HG03432 (cell line): Measurements from ENCODE around the gene MICA.
A peak's percentile ranks its signal among the peaks of the same experiment; 100 is the strongest.
"Not testable (repeated sequence)": the region's sequence is repeated elsewhere in the genome, so short reads cannot be mapped to it uniquely, and the experiment has no call there.

Experiments
- ATAC-seq: cut with Tn5 transposase; IDR thresholded peaks from one replicate; pipeline ENCODE4 v1.9.1; 2021; ENCODE audit warnings: mild to moderate bottlenecking, moderate library complexity; ENCODE audit not compliant: unreplicated experiment

MICA gene

DNA sequence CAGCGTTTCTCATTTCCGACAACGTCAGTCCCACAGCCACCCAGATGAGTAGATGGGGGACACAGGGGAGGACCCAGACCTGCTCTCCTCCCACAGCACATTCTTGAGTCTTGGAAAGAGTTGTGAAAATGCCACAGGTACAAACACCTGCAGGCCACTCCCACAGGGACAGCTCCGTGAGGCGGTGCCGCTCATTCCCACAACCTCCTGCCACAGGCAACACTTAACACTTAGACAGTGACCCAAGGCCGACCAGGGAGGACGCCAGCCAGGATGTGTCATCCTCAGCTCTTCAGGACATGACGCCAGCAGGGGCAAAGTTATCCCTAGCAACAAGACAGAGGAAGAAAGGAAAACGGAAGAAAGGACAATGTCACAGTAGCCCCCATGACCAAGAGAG lies 23.5 kb upstream of the MICA start:
- ATAC-seq = no peak

DNA sequence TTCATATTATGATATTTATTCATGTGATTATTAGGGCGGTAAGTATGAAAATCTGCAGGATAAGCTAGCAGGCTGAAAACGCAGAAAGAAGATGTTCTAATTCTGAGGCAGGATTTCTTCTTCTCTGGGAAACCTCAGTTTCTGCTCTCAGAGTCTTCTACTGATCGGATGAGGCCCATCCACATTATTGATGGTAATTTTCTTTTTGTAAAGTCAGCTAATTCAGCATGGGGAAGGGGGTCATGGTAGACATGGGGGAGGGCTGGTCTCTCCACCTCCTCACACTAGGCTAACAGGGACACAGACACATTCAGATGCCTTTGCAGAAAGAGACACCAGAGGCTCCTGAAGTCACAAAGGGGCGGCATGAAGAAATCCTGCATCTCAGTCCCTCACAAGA lies 21.7 kb upstream of the MICA start:
- ATAC-seq = no peak

- no peak for ATAC-seq
These were observed 20.2 kb upstream of the MICA start for GRCh38 chr6:31383149-31383548.

DNA sequence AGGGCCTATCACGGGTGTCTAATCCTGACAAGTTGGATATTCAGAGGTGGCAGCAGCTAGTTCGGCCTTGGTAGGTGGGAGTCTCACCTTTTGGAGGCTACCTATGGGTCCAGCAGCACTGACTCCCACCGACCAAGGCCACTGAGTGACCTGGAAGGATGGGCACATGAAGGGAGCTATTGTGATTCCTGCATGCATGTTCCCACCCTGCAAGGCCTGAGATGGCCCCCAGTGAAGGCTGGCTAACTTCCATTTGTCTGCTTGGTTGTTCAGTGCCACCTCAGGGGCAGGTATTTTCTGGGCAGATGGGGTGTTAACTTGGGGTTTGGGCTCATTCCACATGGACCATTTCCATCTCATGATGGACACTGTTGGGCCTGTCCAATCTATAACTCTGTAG lies 18.4 kb upstream of the MICA start:
- no peak for ATAC-seq

DNA sequence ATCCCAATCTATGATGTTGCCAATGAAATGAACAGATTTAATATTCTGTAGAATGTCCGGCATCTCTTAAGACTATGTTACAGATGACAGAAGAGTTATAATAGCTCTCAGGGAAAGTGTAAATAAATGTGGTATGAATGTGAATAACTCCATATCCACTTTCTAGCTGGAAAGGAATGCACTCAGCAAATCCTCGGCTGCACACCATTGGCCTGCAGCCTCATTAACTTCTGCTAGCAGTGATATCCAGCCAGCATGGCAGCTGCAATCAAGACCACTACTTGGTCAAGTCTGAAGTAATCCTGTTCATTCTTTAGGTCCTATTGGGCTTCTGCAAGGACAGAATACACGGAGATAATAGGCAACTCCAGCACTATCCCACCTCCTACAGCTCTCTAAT lies 17.3 kb upstream of the MICA start:
- ATAC-seq = no peak

- no peak for ATAC-seq
These were observed 16.4 kb upstream of the MICA start for GRCh38 chr6:31386977-31387376.

DNA sequence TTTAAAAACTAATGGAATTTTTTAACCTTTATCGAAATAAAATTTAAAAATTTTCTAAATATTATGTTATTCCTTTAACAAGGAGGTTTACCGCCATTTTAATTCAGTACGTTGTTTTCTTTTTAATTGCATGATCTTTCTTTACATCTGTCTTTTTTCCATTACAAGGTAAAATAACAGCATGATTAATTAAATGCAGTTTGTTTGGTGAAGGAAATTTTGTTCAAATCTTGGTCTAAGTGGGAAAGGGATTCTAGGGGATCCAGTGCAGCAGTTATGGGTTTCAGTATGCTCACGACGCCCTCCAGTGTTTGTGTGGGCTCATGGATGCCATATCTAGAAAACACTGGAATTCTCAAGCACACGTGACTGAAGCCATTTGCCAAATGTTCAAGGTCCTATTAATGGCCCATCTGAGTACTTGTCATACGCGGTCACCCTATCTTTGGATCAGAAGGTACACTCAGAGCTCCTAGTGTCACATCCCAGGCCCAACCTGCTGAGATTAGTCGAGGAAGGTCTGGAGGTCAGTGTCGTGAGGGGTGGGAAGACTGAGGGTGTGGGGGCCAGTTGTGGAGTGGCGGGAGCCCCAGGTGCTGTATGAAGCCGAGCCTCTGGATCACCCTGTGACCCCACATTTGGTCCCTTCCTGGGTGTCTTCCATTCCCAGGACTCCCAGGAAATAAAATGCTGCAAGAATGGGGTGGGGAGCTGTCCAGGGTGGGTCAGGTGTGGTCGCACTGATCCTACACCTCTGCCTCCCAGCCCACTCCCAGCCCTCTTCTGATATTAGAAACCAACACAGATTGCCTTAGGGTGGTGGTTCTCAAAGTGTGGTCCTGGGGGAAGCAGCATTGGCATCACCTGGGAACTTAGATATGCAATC lies 14.2 kb upstream of the MICA start:
- not testable (repeated sequence) for ATAC-seq

- ATAC-seq = not testable (repeated sequence)
These were observed 13.6 kb upstream of the MICA start for GRCh38 chr6:31389802-31390132.

- no peak for ATAC-seq
These were observed 9.5 kb upstream of the MICA start for GRCh38 chr6:31393932-31394331.

DNA sequence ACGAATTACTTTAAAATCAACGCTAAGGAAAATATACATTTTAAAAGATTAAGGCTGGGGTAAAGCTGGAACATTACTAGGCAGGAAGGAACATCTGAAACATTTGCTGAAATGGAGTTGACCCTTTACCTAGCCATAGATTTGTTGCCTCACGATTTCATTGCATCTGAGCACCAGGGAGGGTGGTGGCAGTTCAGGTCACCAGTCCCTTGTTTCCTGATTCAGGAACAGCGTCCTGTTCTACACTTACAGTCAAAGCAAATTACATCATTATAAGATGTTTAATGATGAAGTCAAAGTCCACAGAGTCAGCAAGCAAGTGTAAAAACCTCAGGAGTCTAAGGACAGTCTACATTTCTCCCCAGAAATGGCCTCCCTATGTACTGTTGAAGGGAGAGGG lies 9.0 kb upstream of the MICA start:
- no peak for ATAC-seq

DNA sequence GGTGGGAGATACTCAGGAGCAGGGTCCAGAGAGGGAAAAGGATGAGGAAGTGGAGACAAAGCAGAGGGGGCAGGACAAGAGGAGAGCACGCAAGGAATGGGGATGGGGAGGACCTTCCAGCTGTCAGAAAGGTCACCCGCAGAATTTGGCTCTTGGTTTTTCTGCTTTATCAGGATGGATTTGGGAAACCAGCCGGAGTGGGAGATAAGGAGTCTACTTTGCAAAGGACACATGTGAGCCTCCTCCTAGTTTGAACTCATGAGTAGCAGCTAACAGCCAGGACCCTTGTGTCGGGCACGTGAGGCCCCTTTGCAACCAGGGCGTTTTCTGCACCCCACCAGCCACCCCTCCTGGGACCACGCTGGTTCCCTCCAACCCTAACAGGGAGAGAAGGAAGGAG lies 7.6 kb upstream of the MICA start:
- no peak for ATAC-seq

DNA sequence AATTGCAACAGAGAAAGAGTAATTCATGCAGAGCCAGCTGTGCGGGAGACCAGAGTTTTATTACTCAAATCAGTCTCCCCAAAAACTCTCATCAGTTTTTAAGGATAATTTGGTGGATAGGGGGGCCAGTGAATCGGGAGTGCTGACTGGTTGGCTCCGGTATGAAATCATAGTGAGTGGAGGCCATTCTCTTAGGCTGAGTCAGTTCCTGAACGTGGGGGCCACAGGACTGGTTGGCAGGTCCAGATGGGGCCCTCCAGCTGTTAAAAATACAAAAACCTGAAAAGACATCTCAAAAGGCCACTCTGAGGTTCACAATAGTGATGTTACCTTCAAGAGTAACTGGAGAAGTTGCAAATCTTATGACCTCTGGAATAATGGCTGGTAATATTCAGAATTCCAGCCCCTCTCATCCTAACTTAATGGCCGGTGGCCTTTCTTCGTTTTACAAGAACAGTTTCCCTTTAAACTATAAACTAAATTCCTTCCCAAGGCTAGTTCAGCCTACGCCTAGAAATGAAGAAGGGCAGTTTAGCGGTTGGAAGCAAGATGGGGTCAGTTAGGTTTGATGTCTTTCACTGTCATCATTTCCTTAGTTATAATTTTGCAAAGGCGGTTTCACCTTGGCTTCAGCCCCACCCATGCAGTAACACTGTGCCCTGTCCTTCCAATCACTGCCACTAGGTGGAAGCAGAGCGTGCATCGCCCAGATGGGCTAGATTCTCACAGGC lies 6.8 kb upstream of the MICA start:
- ATAC-seq = no peak

- not testable (repeated sequence) for ATAC-seq
These were observed 6.3 kb upstream of the MICA start for GRCh38 chr6:31397153-31397499.

DNA sequence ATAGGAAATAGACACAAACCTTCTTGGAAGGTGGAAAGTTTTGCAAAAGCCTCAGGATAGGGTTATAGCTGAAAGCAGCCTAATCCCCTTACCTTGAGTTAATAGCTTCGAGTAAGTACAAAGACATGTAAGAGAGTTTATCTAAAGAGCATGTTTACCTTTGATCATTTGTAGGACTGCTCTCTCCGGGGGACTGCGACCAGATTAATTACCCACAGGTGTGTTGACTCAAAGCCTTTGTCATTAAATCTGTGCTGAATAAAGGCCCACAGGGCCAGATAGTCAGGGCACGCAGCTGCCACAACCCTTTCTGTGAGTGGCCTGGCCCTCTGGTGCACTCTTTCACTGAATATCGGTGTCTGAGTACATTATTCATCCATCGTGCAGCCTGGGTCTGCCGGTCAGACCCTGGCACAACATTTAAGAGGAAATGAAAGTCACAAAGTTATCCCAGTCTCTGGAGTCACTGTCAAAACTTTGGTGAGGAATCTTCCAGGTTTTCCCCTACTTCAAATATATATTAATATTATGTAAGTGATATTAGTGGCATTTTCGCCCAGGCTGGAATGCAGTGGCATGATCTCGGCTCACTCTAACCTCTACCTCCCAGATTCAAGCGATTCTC lies 5.4 kb upstream of the MICA start:
- no peak for ATAC-seq

DNA sequence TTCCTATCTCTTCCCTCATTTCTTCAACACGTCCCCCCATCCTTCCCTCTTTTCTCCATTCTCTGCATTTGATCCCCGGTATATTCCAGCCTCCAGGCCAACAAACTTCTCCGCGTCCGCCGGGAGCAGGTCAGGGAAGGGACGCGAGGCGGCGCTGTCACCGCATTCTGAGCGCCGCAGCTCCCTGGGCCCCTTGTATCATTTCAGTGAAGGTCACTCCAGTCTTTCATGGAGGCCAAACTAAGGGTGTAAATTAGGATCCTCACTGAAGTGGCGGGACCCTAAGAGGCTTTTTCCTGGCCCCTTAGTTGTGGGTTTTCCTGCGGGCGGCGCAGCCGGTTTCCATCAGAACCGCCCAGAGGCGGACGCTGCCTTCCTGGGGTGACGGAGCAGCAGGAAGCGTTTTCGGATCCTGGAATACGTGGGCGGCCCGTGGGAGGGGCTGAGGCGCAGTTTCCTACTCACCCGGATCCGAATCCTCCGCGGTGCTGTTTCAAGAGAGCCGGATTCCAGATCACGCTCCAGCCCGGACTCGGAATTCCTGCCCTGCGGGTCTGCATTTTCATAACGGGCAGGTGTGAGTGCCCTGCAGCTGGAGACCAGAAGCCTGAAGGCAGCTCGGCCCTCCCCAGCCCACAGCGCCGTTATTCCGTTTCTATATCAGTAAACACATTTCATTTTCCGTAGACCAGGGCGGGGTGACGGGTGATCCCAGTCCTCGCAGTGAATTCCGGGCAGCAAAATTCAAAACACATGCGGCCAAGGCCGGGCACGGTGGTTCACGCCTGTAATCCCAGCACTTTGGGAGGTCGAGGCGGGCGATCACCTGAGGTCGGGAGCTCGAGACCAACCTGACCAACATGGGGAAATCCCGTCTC lies 3.6 kb upstream of the MICA start:
- ATAC-seq = peak; percentile 42

DNA sequence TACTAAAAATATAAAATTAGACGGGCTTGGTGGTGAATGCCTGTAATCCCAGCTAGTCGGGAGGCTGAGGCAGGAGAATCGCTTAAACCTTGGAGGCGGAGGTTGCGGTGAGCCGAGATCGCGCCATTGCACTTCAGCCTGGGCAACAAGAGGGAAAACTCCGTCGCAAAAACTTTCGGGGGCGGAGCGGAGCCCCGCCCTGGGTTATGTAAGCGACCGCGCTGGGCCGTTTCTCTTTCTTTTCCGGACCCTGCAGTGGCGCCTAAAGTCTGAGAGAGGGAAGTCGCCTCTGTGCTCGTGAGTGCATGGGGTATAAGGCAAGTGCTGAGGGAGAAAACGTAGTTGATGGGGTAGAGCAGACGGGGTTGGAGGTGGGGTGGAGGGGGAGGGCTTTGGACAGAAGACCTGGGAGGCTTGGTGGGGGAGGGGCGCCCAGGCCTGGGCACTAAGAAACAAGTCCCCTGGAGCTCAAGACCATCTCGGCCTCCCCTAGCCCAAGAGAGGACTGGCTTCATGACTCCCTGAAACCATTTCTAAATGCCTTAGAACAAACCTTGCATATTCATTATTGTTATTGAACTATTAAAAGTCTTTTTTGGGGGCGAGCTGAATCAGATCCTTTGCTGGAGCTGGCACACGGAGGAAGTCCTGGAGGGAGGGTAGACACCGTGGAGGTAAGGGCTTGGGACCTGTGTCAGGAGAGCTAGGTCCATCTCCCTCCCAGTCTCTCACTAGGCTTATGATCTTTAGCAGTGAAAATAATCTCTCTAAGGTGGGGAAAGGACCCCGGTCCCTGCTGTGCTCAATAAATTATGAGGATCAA lies 2.7 kb upstream of the MICA start:
- ATAC-seq = no peak

GRCh38 chr6:31401403-31401802 lies 2.0 kb upstream of the MICA start:
- ATAC-seq = no peak

- ATAC-seq = peak; percentile 20
These were observed 792 bp upstream of the MICA start for GRCh38 chr6:31402324-31403282.

GRCh38 chr6:31404061-31404364 lies 618 bp downstream of the MICA start:
- ATAC-seq = not testable (repeated sequence)
